ENCODE measurements around the gene CASP8AP2. TPM values are rescaled to one million over a fixed set of nuclear protein-coding genes. Genes with fewer than 3 reads are reported as not detected.

Gene CASP8AP2
- total RNA-seq (2021; ENCODE audit: unreplicated experiment) (22.9 TPM), Bru-seq, nascent RNA (percentile 84 among the genes with signal in this experiment), BruChase-seq, experiment 1, labeled RNA remaining after a 2-hour chase (percentile 94 among the genes with signal in this experiment), BruChase-seq, experiment 2, labeled RNA remaining after a 6-hour chase (percentile 86 among the genes with signal in this experiment)
- 7.4 TPM for polyA plus RNA-seq (2012; ENCODE audit: insufficient read length)
- long read RNA-seq, transcript CASP8AP2-202 (7 exons, 1,280 nt), result major isoform, 9 of 34 reads
- long read RNA-seq, transcript CASP8AP2-206 (7 exons, 1,153 nt), result minor isoform, 5 of 34 reads
- long read RNA-seq, partial matches to known transcripts, result 4 of 34 reads
- long read RNA-seq, other reads (novel, unspliced or antisense), result 16 of 34 reads

DNA sequence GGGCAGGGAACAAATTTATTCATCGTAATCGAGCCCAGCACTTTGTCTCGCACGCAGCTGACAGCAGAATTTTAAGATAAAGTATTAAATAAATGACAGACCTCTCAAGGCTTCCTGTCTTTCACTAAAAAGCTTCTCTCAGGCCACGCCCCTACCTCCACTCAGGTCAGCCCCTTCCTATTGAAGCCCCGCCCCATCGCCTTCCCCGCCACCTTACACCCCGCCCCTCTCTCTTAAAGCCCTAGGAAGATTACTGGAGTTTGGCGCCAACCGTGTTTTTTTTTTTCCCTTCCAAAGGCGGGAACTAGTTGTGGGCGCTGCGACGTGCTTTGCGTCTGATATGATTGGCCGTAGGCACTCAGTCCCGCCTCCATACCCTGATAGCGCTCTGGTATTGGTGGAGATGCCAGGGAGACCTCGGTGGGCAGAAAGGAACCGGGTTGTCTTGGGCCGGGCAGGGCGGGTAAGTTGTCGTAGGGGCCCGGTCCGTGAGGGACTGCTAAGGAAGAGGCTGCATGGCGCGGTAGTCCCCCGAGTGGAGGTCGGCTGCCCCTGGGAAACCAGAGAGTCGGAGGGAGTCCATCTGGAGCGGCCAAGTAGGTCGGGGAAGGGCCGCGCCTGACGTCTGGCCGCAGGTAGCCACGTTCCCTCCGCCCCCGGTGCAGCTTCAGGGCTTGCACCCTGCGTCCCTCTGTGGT lies at the start of gene CASP8AP2:
Gene CASP8AP2, plus strand, starts transcription at position 409 of the 698 bp plus-strand sequence.
- Histone ChIP-seq H3K27ac (ENCODE audit: low read length) (peak within 1 kb of the TSS; percentile 91), H3K27me3 (ENCODE audit: control insufficient read depth, insufficient read depth, low read length) (no peaks in the 10 kb centered on the region), H3K9me3 (ENCODE audit: control insufficient read depth, insufficient read depth, low read depth, low read length) (no peaks in the 10 kb centered on the region), H3K36me3 (ENCODE audit: control insufficient read depth, insufficient read depth, low read length) (no peaks in the 10 kb centered on the region; the same call in 1 of the 2 replicates), H3K4me3 (ENCODE audit: low read depth in 2 of 2, low read length in 2 of 2) (peak within 1 kb of the TSS; percentile 81 to 97), H3K4me1 (ENCODE audit: control insufficient read depth, insufficient read depth, low read length) (peaks cover 5% of the 10 kb centered on the region)
- DNase-seq (ENCODE audit: low read depth, low spot score) (peak; percentile 97), ATAC-seq (peak; percentile 99)
- intact Hi-C loops (cut with micrococcal nuclease; ENCODE audit: unreplicated experiment), result no loop called here
- TF ChIP-seq CTCF (IDR thresholded peaks at IDR 0.05), result no peak
- 0 out of 2 replicates have a peak, but pooled peaks have one; percentile 19 for TF ChIP-seq SIN3A (IDR thresholded peaks at IDR 0.05; ENCODE audit: borderline replicate concordance, insufficient read depth, low read depth, low read length)
- TF ChIP-seq POLR2AphosphoS5 (IDR thresholded peaks at IDR 0.05; ENCODE audit: low read depth, low read length), result peak; percentile 76
- ChIA-PET POLR2A (interaction anchor here (0.6 to 1.0 kb wide), 3 partner anchors 10 to 104 kb away, joined by 4 to 5 read pairs (median 5); partner anchors contain the start of gene MDN1), CTCF (no interaction called here)
- in situ Hi-C loops (cut with HindIII; ENCODE audit: low pct_unique_long_range_greater_than_20kb, low sequenced_read_pairs), result no loop called here
- no TSS peak for BruUV-seq (replicated peaks)

GRCh38 chr6:89781070-89782034 lies 48.3 kb upstream of the CASP8AP2 start:
- in situ Hi-C loops (cut with HindIII; ENCODE audit: low pct_unique_long_range_greater_than_20kb, low sequenced_read_pairs), result no loop called here
- ATAC-seq, result no peak
- TF ChIP-seq CTCF (IDR thresholded peaks at IDR 0.05) (no peak), POLR2AphosphoS5 (IDR thresholded peaks at IDR 0.05; ENCODE audit: low read depth, low read length) (no peak), SIN3A (IDR thresholded peaks at IDR 0.05; ENCODE audit: borderline replicate concordance, insufficient read depth, low read depth, low read length) (no peak)
- DNase-seq (ENCODE audit: low read depth, low spot score), result no peak
- H3K4me3 ChIP-seq (ENCODE audit: low read depth in 2 of 2, low read length in 2 of 2), result no peak overlapping the region
- CTCF ChIA-PET, result no interaction called here
- POLR2A ChIA-PET, result interaction anchor here (0.7 kb wide), 1 partner anchor 28 kb away, joined by 17 read pairs; no protein-coding TSS in a partner anchor
- BruUV-seq (replicated peaks), result no TSS peak
- peaks cover 12% of the 10 kb centered on the region; the same call in 1 of the 2 replicates for H3K36me3 ChIP-seq (ENCODE audit: control insufficient read depth, insufficient read depth, low read length)
- intact Hi-C loops (cut with micrococcal nuclease; ENCODE audit: unreplicated experiment), result no loop called here
- no peaks in the 10 kb centered on the region for H3K9me3 ChIP-seq (ENCODE audit: control insufficient read depth, insufficient read depth, low read depth, low read length)
- no peaks in the 10 kb centered on the region for H3K4me1 ChIP-seq (ENCODE audit: control insufficient read depth, insufficient read depth, low read length)
- H3K27ac ChIP-seq (ENCODE audit: low read length), result no peak overlapping the region
- H3K27me3 ChIP-seq (ENCODE audit: control insufficient read depth, insufficient read depth, low read length), result no peaks in the 10 kb centered on the region
